ENCODE data around the gene RIPOR2. TPM values are rescaled to one million over a fixed set of nuclear protein-coding genes. Genes with fewer than 3 reads are reported as not detected.
A peak's percentile ranks its signal among the peaks of the same experiment; 100 is the strongest.
"Not testable (repeated sequence)": the region's sequence is repeated elsewhere in the genome, so short reads cannot be mapped to it uniquely, and the experiment has no call there.

Gene RIPOR2
- polyA plus RNA-seq, 1 donor = 29.4 TPM

DNA sequence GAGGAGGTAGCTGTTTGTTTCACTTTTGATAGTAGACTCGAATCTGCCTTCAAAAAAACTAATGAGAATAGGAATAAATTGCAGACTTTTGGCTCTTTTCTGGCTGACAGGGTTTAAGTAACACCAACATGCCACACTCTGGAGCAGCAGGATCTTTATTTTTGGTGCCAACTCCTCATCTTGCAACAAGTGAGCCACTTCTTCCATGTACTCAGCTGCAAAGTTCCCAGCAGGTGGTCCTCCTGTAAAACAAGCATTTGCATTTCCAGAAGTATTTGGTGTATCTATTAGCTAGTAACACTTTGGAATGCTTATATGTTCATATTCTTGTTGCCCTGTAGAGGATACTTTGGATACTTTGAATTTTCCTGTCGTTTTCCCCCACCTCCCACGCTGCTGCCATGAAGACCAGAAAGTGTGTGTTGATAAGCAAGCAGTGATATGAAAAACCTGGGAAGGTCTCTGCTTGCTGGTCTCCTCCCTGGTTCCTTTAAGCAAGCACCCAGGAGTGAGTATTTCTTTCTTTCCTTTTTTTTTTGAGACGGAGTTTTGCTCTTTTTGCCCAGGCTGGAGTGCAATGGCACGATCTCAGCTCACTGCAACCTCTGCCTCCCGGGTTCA lies 138.1 kb downstream of the RIPOR2 start:
- DNase-seq = no peak

DNA sequence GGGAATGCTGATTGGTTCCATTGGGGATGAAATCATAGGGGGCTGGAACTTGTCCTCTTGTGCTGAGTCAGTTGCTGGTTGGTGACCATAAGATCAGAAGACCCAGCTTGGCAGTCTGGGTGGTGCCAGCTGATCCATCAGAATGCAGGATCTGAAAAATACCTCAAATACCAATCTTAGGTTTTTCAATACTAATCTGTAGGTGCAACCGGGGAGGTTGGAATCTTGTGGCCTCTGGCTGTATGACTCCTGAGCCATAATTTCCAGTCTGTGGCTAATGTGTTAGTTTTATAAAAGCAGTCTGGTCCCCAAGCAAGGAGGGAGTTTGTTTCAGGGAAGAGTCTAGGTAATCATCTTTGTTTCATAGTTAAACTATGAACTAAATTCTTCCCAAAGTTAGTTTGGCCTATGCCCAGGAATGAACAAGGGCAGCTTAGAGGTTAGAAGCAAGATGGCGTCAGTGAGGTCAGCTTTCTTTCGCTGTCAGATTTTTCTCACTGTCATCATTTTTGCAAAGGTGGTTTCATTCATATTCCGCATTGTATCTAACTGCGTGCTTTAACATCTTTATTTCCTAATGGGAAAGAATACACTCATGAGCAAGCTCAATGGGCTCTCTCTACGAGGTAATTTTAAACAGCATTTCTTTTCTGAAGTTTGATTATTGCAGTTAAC lies 139.0 kb downstream of the RIPOR2 start:
- no peak for DNase-seq

DNA sequence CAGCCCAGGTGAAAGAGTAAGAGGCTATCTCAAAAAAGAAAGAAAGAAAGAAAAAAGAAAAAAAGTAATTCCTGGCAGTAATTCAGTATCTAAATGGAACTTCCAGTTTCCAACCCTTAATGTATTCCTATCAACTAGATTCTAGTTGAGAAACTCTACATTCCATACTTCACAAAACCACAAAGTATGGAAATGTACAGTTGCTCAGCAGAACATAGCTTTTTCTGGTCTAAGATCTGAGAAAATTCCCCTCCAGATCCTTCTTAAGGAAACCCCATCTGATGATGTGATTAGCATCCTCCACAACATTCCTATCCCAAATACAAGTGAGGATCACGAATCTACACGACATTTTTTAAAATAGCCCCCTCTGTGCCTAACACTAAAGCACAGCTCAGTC lies 140.7 kb downstream of the RIPOR2 start:
- DNase-seq = no peak

GRCh38 chr6:24788031-24788665 lies 147.6 kb downstream of the RIPOR2 start:
- no peak for DNase-seq

DNA sequence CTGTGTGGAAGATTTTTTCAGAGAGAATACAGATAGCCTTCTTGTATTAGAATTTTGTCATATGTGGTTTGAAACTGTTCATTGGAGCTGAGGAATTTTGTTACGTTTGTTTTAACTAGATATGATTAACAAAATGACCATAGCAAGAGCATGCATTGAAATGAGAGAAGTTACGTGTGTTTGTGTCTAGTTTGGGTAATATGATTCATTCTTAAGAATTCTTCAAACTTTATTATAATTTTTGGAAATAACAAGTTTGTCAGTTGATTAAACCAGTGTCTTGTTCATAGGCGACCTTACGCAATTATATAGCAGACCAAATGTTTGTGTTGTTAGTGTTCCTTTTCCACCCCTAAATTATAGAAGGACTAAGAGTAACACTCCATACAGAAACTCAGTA lies 155.6 kb downstream of the RIPOR2 start:
- no peak for DNase-seq

- DNase-seq = no peak
These were observed 156.2 kb downstream of the RIPOR2 start for GRCh38 chr6:24779416-24780016.

GRCh38 chr6:24778878-24779277 lies 156.9 kb downstream of the RIPOR2 start:
- DNase-seq = no peak

DNA sequence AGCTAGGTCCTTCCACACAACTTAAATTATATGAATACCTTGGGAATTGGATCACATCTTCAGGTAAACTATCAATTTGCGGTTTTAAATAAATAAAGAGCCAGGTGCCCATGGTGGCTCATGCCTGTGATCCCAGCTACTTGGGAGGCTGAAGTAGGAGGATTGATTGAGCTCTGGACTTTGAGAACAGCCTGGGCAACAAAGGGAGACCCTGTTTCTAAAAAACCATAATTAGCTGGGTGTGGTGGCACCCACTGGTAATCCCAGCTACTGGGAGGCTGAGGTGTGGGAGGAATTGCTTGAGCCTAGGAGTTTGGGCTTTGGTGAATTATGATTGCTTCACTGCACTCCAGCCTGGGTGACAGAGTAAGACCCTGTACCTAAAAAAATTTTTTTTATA lies 157.6 kb downstream of the RIPOR2 start:
- no peak for DNase-seq

- DNase-seq = no peak
These were observed 158.5 kb downstream of the RIPOR2 start for GRCh38 chr6:24777227-24777626.

GRCh38 chr6:24775520-24776058 lies 160.2 kb downstream of the RIPOR2 start:
- peak; percentile 6 for DNase-seq

DNA sequence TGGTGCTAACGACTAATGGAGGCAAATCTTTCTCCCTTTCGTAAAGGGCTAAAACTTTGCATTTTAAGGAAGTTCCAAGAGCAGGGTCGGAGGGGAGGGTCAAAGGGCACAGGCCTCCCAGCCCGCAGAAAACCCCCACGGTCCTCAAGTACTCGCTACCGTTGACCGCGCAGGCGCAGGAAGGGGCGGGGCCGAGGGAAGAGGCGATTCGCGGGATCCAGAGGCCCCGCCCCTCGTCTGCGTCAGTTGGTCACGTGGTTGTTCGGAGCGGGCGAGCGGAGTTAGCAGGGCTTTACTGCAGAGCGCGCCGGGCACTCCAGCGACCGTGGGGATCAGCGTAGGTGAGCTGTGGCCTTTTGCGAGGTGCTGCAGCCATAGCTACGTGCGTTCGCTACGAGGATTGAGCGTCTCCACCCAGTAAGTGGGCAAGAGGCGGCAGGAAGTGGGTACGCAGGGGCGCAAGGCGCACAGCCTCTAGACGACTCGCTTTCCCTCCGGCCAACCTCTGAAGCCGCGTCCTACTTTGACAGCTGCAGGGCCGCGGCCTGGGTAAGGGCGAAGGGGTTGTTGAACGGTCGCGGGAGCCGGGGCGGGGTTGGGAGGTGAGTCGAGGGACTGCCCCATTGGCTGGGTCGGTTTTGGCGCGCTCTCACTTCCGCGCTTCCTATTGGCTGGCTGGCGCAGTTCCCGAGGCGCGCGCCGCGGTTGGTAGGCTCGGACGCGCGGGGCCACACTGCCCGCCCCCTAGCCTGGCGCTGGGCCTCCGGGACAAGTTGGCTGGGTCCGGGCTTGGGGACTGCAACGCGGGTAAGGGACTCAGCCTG lies 160.9 kb downstream of the RIPOR2 start, which contains the start of gene GMNN:
Gene GMNN (plus strand): TSS at position 242 of the 824 bp plus-strand sequence. CDS start 2,310 bp downstream, outside the sequence.
- DNase-seq = peak; percentile 98

DNA sequence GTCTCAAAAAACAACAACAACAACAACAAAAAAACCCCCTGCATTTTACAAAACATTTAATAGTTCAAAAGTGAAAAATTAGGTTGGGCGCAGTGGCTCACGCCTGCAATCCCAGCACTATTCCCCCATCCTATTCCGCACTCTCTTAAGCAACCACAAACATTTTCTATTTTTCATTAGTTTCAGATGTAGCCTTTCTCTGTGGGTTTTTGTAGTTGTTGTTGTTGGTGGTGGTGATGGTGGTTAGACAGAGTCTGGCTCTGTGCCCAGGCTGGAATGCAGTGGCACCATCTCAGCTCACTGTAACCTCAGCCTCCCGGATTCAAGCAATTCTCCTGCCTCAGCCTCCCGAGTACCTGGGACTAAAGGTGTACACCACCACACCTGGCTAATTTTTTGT lies 167.4 kb downstream of the RIPOR2 start:
- no peak for DNase-seq

DNA sequence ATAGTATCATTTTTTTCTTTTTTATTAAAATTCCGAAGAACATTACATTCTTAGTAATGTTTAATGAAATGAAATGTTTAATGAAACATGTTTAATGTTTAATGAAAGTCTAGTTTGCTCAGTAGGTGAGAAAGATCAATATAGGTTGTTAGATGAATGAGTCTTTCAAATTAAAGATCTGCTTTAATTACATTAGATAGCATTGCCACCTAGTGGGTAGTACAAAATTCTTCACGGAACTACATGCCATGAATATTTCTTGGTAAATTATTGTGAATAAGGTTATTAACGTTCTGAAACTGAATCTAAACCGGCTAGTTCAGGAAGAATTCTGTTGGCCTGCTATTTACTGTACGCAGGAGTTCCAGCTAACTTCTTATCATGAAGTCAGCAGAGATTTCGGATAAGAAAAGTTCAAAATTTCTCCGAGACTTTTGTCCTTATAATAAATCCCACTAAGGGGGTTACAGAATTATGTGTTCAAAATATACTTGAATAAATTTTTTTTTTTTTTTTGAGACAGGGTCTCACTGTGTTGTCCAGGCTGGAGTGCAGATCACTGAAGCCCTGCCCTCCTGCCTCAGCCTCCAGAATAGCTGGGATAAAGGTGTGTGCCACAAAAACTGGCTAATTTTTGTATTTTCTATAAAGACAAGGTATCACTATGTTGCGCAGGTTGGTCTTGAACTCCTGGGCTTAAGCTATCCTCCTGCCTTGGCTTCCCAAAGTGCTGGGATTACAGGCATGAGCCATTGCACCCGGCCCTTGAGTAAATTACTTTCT lies 168.9 kb downstream of the RIPOR2 start:
- no peak for DNase-seq

DNA sequence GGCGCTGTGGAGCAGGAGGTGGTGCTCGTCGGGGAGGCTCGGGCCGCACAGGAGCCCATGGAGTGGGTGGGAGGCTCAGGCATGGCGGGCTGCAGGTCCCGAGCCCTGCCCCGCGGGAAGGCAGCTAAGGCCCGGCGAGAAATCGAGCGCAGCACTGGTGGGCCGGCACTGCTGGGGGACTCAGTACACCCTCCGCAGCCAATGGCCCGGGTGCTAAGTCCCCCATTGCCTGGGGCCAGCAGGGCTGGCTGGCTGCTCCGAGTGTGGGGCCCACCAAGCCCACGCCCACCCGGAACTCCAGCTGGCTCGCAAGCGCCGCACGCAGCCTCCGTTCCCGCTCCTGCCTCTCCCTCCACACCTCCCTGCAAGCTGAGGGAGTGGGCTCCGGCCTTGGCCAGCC lies 169.8 kb downstream of the RIPOR2 start:
- not testable (repeated sequence) for DNase-seq

- not testable (repeated sequence) for DNase-seq
These were observed 170.6 kb downstream of the RIPOR2 start for GRCh38 chr6:24764833-24765828.

DNA sequence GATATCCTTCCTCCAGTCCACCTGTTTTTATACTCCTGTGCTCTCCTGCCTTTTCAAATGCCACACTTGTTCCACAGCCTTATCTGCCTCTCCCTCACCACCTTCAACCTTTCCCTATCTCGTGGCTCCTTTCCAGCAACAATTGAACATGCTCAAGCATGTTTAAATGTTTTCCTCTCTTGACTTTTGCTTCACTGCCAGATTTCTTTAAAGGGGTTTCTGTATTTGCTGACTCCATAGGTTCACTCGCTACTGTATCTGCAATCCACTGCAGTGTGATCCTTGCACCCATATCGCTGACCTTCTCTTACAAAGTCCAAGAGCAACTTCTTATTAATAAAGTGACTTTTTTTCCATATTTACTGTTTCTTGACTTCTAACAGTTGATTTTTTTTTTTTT lies 172.2 kb downstream of the RIPOR2 start:
- DNase-seq = no peak

DNA sequence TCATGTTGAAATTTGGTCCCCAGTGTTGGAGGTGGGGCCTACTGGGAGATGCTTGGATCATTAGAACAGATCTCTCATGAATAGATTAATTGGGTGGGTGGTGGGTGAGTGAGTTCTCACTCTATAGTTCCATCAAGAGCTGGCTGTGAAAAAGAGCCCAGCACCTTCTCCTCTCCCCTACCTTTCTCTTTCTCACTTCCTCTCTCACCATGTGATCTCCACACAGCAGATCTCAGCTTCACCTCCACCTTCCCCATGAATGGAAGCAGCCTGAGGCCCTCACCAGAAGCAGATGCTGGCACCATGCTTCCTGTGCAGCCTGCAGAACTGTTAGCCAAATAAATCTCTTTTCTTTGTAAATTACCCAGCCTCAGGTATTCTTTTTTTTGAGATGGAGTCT lies 173.9 kb downstream of the RIPOR2 start:
- DNase-seq = no peak

DNA sequence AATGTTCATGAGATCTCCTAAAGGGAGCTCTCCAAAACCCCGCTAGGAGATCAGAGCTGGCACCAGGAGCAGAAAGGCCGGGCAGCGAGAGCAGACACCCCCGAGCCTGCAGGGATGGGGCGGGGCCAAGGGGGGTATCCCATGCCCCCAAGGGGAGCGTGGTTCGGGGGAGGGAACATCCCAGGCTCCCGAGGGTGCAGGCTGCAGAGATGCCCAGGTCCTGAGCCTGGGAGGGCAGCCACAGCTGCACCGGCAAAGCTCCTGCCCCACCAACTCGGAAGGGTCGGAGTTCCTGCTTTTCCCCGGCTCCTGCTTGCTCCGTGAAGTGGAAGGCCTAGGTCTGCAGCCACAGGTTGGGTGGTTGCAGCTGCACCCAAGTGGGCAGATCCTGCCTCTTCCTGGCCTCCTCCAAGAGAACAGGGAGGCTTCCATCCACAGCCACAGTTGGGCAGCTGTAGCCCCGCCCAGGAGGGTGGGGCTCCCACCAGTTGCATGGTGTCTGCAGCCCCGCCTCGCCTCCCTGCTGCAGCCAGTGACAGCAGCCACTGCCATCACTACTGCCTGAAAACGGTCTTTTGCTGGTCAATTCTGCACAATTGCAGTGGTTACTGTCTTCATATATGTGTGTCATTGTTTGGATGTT lies 174.4 kb downstream of the RIPOR2 start:
- no peak for DNase-seq

GRCh38 chr6:24760210-24760609 lies 175.6 kb downstream of the RIPOR2 start:
- no peak for DNase-seq

DNA sequence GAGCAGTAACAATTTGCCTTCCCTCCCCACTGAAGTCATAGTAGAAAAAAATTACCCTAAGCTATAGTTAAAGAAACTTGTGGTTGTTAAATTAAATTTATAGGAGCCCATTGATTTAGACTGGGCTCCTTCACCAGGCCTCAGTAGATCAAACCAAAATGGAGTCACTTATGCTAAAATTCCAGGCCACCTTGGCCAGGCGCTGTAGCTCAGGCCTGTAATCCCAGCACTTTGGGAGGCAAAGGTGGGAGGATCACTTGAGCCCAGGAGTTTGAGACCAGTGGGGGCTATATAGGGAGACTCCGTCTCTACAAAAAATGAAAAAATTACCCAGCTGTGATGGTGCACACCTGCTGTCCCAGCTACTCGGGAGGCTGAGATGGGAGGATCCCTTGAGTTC lies 176.0 kb downstream of the RIPOR2 start:
- no peak for DNase-seq

All from hindlimb muscle (tissue), 1 donor.